Kidney epithelial cell (primary cell): ENCODE data around the gene IQCE. TPM values are rescaled to one million over a fixed set of nuclear protein-coding genes. Genes with fewer than 3 reads are reported as not detected.

Experiments
- DNase-seq: peaks from one replicate; pipeline ENCODE4 v3.0.0-alpha.2; 2010; ENCODE audit warnings: low read depth
- H3K27me3 ChIP-seq: 2 replicates; pipeline ENCODE4 v1.6.0; 2011; ENCODE audit warnings: low read length; ENCODE audit not compliant: control insufficient read depth, insufficient read depth
- H3K36me3 ChIP-seq: 2 replicates; pipeline ENCODE4 v1.5.1; 2011; ENCODE audit warnings: low read length; ENCODE audit not compliant: control insufficient read depth, insufficient read depth
- H3K4me3 ChIP-seq: 2 replicates; pipeline ENCODE4 v1.5.1; 2011; ENCODE audit warnings: low read depth, mild to moderate bottlenecking, control low read depth, low read length
- total RNA-seq: library from RNA; depleted of rRNA; stranded (reverse); fragments of >200 nt; gene quantifications from 2 replicates; pipeline ENCODE4 v1.2.3, GENCODE V29; 2015
- TF ChIP-seq, protein P1 (sequence below): IDR thresholded peaks from 2 replicates; pipeline ENCODE4 v1.5.1; 2011; ENCODE audit warnings: mild to moderate bottlenecking, moderate library complexity, low read length, control low read depth, inconsistent platforms; ENCODE audit not compliant: insufficient read depth, poor library complexity, severe bottlenecking

The IQCE gene
- total RNA-seq, 1 donor from 2014 or later = 18.0 TPM

DNA sequence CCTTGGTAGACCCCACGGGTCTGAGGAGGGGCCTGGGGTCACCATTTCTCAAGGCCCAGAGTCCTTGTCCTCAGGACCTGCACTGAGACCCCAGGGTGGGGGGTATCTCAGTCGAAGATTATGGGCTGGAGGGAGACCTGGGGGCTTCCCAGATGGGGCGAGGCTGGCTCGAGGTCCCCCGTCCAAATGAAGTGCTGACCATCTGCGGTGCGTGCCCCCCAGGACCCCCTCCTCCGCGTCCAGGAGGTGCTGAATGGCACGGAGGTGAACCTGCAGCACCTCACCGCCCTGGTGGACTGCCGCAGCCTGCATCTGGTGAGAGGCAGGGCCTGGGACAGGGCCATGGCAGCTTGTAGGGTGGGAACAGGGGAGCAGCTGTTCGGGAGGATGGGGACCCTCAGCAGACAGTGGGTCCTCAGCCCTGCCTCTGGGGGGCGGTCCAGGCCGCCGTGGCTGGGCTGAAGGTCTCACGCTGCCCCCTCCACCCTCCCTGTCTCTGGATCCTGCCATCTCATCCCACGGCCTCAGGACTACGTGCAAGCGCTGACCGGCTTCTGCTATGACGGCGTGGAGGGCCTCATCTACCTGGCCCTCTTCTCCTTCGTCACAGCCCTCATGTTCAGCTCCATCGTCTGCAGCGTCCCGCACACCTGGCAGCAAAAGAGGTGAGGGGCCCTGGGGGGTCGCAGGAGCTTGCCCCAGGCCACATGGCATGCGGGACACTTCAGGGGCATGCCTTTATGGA is 97.3 kb downstream of the IQCE start:
- no peaks in the 10 kb centered on the region for H3K27me3 ChIP-seq
- DNase-seq = no peak
- TF ChIP-seq, protein P1, sequence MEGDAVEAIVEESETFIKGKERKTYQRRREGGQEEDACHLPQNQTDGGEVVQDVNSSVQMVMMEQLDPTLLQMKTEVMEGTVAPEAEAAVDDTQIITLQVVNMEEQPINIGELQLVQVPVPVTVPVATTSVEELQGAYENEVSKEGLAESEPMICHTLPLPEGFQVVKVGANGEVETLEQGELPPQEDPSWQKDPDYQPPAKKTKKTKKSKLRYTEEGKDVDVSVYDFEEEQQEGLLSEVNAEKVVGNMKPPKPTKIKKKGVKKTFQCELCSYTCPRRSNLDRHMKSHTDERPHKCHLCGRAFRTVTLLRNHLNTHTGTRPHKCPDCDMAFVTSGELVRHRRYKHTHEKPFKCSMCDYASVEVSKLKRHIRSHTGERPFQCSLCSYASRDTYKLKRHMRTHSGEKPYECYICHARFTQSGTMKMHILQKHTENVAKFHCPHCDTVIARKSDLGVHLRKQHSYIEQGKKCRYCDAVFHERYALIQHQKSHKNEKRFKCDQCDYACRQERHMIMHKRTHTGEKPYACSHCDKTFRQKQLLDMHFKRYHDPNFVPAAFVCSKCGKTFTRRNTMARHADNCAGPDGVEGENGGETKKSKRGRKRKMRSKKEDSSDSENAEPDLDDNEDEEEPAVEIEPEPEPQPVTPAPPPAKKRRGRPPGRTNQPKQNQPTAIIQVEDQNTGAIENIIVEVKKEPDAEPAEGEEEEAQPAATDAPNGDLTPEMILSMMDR = no peak
- H3K36me3 ChIP-seq = peaks cover 5% of the 10 kb centered on the region
- H3K4me3 ChIP-seq = no peak overlapping the region

DNA sequence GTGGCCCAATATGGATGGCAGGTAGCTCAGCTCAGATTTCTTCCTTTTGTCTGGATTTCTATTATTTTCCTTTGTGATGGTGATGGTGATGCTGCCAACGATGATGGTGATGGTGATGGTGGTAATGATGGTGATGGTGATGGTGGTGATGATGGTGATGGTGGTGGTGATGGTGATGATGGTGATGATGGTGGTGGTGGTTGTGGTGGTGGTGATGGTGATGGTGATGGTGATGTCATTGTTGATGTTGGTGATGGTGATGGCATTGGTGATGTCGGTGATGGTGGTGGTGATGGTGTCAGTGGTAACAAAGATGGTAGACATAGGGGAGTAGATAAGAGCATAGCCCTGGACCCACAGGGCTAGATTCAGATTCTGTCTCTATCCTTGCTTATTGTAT is 98.4 kb downstream of the IQCE start:
- Histone ChIP-seq H3K36me3 (peaks cover 4% of the 10 kb centered on the region), H3K27me3 (no peaks in the 10 kb centered on the region), H3K4me3 (no peak overlapping the region)
- TF ChIP-seq, protein P1 = no peak
- no peak for DNase-seq

DNA sequence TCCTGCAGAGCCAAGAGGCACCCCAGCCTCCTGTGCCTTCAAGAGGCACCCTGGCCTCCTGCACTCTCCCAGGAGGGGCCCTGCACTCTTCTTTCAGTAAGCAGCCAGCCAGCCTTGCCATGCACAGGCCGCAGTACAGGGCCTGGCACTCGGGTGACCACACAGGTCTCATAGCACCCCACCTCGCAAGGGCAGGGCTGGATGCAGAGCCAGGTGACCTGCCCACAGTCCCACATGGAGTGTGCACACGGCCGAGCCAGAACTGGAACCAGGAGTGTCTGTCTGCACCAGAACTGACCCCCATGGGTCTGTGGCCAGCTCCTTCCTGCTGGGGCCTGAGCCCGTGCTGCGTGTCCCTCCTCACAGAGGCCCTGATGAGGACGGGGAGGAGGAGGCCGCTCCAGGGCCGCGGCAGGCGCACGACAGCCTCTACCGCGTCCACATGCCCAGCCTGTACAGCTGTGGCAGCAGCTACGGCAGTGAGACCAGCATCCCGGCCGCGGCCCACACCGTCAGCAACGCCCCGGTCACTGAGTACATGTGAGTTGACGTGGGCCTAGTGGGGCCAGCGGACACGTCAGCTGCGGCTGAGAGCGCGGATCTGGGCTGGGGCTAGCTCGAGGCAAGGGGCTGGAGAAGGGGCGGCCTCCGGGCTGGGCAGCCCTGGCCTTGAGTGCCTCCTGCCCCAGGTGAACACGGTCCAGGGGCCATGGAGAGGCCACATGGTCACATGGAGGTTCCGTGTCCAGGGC is 99.3 kb downstream of the IQCE start:
- H3K36me3 ChIP-seq = peaks cover 4% of the 10 kb centered on the region
- no peak for DNase-seq
- no peaks in the 10 kb centered on the region for H3K27me3 ChIP-seq
- no peak overlapping the region for H3K4me3 ChIP-seq
- TF ChIP-seq, protein P1 = no peak

DNA sequence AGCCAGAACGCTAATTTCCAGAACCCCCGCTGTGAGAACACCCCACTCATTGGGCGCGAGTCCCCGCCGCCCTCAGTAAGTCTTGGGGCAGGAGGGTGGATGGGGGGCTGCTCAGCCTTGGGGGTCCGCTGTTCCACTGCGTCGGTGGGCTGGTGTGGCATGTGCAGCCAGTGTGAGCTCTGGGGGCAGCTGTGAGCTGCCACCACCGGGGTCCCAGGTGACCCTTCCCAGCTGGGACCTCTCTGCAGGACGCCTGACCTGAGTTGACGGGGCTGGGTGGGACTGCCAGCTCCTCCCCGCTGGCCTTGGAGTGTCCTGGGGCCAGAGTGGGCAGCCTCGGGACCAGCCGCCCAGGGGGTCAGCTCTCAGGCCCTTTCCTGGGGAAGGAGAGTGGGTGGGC is 100.2 kb downstream of the IQCE start:
- TF ChIP-seq, protein P1 = no peak
- no peak overlapping the region for H3K4me3 ChIP-seq
- peaks cover 4% of the 10 kb centered on the region for H3K36me3 ChIP-seq
- DNase-seq = no peak
- no peaks in the 10 kb centered on the region for H3K27me3 ChIP-seq

DNA sequence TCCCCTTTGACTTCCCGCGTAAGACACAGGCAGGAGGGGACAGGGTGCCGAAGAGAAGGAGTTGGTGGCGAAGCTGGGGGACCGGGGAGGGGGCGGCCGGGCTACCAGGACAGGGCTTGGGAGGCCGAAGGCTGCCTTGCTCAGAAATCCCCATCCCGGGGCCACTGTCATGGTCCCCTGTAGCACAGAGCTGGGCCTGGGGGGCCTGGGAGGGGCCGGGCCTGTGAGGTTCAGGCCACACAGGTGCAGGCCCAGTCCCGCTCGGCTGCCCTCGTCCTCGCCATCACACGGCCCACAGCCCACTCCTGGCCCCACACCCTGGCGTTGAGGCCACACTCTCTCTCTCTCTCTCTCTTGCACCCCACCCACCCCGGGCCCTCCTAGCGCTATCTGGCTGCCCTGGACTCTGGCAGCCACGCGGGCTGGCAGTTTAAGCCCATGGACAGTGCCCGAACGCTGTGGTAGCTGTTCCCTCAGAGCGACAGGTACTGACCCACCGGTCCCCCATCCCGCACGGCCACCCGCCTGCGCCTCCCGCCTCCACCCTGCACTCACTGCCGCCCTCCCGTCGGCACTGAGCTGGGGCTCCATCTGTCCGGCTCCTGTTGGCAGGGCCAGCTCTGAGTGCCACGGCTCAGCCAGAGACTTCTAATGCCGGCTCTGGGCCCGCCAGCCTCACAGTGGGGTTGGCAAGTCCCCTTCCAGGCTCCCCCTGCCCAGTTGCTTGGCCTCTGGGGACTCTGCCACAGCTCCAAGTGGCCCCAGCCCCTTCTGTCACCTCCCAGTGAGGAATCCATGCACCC is 101.0 kb downstream of the IQCE start:
- DNase-seq = no peak
- H3K36me3 ChIP-seq = peaks cover 4% of the 10 kb centered on the region
- H3K27me3 ChIP-seq = no peaks in the 10 kb centered on the region
- no peak overlapping the region for H3K4me3 ChIP-seq
- TF ChIP-seq, protein P1 = no peak
